ENCODE measurements around the gene WEE1.

DNA sequence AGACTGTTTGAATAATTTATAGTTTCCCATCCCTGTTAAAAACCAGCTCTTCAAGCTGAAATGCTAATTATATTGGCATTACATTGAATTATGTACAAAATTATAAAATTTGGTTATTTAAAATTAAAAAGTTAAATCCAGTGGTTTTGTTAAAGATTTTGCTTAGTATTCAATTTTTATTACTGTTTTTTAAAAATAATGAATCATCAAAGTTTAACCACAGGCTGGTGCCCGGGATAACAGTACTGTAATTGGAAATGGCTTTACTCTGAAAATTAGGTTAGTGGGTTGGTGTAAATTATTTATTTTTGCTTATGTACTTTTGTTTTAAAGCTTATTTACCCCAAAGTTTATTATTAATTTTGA, 45.4 kb upstream of the WEE1 start:
- TF ChIP-seq, protein P1, sequence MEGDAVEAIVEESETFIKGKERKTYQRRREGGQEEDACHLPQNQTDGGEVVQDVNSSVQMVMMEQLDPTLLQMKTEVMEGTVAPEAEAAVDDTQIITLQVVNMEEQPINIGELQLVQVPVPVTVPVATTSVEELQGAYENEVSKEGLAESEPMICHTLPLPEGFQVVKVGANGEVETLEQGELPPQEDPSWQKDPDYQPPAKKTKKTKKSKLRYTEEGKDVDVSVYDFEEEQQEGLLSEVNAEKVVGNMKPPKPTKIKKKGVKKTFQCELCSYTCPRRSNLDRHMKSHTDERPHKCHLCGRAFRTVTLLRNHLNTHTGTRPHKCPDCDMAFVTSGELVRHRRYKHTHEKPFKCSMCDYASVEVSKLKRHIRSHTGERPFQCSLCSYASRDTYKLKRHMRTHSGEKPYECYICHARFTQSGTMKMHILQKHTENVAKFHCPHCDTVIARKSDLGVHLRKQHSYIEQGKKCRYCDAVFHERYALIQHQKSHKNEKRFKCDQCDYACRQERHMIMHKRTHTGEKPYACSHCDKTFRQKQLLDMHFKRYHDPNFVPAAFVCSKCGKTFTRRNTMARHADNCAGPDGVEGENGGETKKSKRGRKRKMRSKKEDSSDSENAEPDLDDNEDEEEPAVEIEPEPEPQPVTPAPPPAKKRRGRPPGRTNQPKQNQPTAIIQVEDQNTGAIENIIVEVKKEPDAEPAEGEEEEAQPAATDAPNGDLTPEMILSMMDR (IDR thresholded peaks at IDR 0.05; ENCODE audit: insufficient read depth, low read length, poor library complexity, severe bottlenecking): no peak
- TF ChIP-seq EZH2phosphoT487 (conservative IDR thresholded peaks at IDR 0.05; ENCODE audit: low read length): no peak

All from SU-DHL-6 (cell line).